GM19035 (cell line): ENCODE data around the gene OSBPL1A.

Experiments used
- ATAC-seq: cut with Tn5 transposase; IDR thresholded peaks from one replicate; pipeline ENCODE4 v1.9.1; 2021; ENCODE audit not compliant: unreplicated experiment

Gene OSBPL1A

GRCh38 chr18:24397694-24398368, at the start of gene OSBPL1A:
OSBPL1A (minus strand) TSS chr18:24397824; CDS start chr18:24377533, 20,291 bp downstream.
- ATAC-seq: peak; percentile 63

DNA sequence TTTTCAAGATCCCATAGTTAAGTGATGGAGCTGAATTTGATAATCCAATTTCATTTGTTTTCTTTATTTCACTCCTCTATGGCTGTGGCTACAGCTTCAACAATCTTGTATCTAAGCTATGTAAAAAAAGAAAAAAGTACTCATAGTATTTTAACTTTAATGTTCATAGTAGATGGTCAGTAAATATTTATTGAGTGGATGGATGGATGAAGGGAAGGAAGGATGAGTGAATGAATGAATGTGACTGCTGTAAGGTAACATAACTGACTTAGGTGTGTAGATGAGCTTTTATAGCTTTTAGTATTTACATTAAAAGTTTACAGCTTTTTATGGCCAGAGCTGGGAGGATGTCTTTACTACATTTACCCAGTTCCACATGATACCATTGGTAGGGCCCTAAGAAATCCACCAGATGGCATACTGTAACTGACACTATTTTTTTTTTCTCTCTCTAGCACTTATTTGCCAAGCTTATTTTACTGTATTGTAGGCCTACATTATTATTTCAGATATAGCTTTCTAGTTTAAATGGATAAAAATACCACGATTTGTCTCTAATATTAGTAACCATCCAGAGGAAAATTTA, 49.4 kb upstream of the OSBPL1A start:
- ATAC-seq: no peak

DNA sequence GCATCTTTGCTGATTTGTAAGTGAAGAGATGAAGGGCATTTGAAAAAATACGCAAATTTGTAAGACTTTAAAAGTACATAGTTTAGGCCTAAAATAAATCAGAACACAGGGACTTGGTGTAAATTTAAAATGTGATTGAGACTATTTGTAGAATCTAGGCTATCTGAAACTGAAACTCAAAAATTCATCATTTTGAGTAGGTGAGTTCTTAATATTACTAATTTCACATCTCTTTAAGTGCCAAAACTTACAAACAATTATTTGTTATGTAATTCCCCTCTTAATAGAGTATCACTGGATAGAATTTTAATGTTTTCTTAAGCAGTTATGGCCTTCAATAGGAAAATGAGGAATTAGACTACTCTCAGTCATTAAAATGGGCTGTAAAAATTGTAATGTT, 48.8 kb upstream of the OSBPL1A start:
- ATAC-seq: peak; percentile 61

GRCh38 chr18:24443870-24444269, 46.2 kb upstream of the OSBPL1A start:
- no peak for ATAC-seq

DNA sequence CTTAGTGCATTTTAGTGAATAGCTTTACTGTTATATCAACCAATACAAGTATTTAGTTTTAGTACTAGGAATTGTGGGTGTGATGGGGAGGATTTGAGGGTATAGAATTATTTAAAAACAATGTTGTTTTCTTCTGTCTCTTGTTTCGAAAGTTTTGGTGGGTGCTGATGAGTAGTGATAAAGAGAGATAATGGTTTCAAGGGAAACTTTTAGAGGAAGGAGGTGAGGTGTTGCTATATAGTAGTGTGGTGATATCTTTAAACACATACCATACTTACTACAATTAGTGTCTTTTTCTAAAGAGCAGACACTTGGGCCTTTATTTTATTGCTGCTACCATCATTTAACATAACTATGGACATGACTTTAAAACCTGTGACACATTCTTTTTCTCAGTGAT, 39.3 kb upstream of the OSBPL1A start:
- no peak for ATAC-seq

GRCh38 chr18:24432618-24433017, 35.0 kb upstream of the OSBPL1A start:
- no peak for ATAC-seq

GRCh38 chr18:24429188-24429587, 31.6 kb upstream of the OSBPL1A start:
- no peak for ATAC-seq

DNA sequence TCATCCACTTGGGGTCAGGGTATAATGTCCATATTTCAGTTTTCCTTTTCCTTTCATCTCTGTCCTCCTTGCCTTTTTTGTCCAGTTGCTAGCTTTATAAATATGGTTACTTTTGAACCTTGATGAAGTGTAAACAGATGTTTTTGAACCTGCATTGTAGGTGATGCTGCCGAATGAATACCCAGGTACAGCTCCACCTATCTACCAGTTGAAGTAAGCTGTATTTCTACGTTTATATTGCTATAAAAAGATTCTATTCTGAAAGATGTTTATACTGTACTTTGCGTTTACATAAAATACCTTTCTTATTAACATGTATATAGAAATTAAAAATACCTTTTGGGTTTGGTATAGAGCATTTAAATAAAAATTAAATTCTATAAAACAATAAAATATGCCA, 31.1 kb upstream of the OSBPL1A start:
- no peak for ATAC-seq

DNA sequence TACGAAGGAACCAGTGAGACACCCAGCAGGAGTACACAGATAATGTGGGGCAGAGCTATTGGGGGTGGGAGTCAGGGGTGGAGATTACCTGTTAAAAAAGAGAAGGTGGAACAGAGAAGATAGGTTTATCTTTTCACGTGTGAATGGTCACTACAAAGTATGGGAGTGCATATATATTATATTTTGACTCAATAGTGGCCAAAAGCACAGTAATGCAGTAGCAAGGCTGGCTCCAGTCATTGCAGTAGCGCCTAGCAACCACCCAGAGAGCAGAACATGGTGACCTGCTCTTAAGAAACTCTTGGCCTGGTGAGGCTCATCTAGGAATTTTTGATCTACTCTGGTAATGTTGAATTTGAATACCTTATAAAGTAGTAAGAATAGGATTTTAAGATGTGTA, 29.9 kb upstream of the OSBPL1A start:
- ATAC-seq: no peak

DNA sequence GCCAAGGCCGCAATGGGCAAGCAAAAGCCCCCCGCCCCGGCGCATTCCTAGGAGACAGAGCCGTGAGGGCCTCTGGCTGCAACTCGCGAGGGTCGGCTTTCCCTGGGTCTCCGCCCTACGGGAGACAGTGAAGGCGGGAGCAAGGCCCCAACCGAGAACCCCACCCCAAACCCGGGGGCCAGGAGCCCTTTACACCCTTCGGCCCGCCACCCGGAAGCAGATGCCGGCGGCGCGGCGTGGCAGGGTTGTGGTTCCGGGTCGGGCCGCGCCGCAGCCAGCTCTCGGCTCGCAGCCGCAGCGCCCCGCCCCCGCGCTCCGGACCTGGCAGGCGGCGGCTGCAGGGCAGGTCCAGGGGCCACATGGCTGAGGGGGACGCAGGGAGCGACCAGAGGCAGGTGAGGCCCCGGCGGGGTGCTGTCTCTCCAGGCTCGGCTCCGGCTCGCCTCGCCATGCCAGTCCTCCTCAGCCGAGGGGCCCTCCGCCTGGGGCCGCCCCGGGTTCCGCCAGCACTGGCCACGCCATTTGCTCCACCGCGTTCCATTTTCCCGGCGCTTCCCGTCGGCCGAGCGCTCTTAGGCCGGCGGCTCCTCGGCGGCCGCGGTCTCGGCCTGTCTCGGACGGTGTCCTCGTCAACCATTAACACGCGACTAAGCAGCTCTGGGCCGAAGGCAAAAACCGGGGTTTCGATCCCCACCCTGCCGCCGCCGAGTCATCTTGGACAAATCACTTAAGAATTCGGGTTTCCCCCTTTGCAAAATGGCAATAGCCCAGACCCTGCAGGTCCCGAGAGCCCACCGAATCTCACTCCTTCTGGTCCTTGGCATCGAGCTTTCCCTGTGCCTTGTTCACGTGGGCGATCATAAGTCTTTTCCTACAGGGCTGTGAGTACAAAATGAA, 29.0 kb upstream of the OSBPL1A start, which contains the start of gene IMPACT:
Gene IMPACT, plus strand, starts transcription at position 273 of the 897 bp plus-strand sequence. Its CDS starts 87 bp downstream, at position 360.
- peak; percentile 92 for ATAC-seq

GRCh38 chr18:24426073-24426397, 28.4 kb upstream of the OSBPL1A start:
- ATAC-seq: no peak

DNA sequence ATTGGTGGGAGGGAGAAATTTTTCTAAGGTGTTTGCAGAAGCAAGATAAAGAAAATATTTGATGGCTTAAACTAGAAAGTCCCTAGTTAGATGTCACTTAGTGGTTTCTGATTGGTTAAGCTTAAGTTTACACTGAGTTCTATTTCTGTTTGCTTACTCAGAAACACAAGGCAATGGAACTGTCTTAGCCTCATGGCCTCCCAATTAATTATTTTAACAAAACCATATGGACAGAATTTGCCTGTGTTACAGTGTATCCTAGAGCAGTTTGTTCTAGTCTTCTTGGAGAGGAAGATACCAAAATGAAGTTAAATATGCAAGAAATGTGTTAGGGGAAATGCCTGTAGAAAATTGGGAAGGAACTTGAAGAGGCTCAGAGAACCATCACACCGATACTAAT, 24.2 kb upstream of the OSBPL1A start:
- ATAC-seq: no peak

GRCh38 chr18:24420551-24420950, 22.9 kb upstream of the OSBPL1A start:
- no peak for ATAC-seq

DNA sequence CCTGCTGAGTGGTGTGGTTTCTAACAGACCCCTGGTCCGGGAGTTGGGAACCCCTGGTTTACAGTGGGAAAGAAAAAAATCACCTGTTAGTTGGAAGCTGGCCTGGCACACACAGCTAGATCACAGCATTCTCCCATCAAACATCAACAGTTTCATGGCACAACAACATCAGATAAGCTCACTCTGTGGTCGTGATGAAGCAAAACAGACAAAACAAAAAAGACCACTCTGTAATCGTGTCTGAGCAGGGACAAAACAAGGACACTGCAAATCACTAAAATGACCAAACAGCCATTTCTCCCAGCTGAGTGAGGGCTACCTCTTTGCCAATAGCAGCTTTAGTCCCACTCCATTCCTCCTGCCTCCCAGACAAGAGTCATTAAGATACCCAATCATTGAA, 19.9 kb upstream of the OSBPL1A start:
- ATAC-seq: no peak

DNA sequence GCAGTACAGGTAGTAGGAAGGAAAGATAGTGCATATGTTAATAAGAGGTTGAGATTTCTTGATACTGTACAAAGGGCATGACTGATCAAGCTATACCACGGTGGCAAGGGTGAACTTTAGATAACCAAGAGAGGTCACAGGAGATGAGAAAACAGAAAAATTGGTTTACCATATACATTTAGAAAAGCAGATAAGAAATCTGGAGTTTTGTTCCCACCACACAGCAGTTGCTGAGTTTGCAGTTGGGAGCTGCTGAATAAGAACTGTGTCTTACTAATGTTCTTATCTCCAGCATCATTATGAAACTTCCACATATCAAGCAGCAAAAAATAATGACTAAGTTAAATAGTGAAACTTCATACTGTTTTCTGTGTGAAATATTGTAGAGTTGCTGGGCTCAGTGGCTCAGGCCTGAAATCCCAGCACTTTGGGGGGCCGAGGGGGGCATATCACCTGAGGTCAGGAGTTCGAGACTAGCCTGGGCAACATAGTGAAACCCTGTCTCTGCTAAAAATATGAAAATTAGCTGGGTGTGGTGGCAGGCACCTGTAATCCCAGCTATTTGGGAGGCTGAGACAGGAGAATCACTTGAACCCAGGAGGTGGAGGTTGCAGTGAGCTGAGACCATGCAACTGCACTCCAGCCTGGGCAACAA, 16.9 kb upstream of the OSBPL1A start:
- ATAC-seq: no peak

DNA sequence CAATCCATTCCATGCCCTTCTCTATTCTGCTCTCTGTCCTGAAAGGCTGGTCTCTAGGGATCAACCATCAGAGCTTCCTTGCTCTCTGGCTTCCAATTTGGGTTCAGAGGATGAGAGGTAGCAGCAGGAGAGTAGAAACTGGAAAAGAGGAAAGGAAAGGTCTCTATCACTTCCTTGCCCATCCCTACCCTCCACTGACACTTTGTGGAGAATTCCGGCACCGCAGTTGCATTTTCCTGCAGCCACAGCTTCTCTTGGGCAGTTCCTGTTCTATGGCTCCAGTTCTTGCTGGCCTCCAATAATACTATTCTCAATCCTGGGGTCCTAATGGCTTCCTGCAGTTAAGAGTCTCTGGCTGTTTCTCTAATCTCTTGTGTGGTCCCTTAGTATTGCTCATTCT, 15.5 kb upstream of the OSBPL1A start:
- no peak for ATAC-seq

- ATAC-seq: no peak
These were observed 10.9 kb upstream of the OSBPL1A start for GRCh38 chr18:24408496-24408895.

GRCh38 chr18:24404591-24404990, 7.0 kb upstream of the OSBPL1A start:
- no peak for ATAC-seq

DNA sequence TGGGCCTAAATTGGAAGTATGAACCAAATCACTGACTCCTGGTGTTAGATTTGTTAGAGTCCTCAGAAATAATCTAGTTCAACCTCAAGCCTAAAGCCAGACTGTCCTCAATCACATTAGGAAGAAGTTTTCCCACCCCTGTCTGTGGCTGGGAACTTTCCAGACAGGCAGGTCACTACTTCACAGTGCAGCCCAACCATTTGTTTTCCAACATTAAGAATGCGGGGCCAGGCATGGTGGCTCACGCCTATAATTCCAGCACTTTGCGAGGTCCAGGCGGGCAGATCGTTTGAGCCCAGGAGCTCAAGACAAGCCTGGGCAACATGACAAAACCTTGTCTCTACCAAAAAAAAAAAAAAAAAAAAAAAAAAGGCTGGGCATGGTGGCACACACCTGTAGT, 5.5 kb upstream of the OSBPL1A start:
- ATAC-seq: no peak

DNA sequence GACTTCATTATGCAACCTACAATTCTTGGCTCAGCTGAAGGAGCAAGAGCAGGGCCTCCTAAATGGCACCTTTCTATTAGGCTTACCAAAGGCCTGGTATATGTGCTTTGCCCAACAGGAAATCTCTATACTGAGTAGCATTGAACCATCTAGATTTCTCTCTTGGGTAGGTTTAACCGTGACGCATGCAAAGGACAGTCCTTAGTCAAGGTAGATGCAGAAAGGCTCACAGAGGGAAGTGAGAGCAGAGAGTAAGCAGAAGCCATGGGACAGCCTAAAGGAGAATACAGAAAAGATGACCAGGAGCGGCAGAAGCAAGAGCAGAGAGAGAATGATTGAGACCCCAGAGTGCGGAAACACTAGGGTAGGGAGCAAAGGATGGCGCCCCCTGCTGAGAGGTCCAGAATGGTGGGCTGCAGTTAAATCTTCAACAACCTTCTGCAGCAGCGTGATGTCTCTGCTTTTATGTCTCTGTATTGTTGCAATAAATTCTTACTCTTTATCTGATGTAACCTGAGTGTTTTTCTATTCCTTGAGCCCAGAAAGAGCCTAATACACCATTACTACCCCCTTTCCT, 4.7 kb upstream of the OSBPL1A start:
- no peak for ATAC-seq

- ATAC-seq: no peak
These were observed 3.0 kb upstream of the OSBPL1A start for GRCh38 chr18:24400587-24400986.
